Activated CD4-positive, alpha-beta T cell treated with anti-CD3 and anti-CD28 coated beads, Interleukin-2, amount 10 ng/mL, durations not matched to agents 7 days and 5 days (primary cell): ENCODE data around the gene ADIPOR2. TPM values are rescaled to one million over a fixed set of nuclear protein-coding genes. Genes with fewer than 3 reads are reported as not detected.

Experiments
- CTCF ChIA-PET: fragments of 350-600 bp; sonication (Branson Sonifier 250); formaldehyde crosslinking; loops from one replicate; lab custom pipeline; 2021; ENCODE audit warnings: antibody characterized with exemption; lab: Charles Lee
- POLR2A ChIA-PET: fragments of 350-600 bp; sonication (Branson Sonifier 250); formaldehyde crosslinking; loops from one replicate; lab custom pipeline; 2021; ENCODE audit warnings: antibody characterized with exemption; lab: Charles Lee
- DNase-seq: peaks from one replicate; pipeline ENCODE4 v3.0.0-alpha.2; 2020
- H3K27ac Mint-ChIP-seq: one replicate; pipeline ENCODE4 v1.8.0; 2021; ENCODE audit warnings: mild to moderate bottlenecking, moderate library complexity, mixed read lengths
- H3K27me3 Mint-ChIP-seq: one replicate; pipeline ENCODE4 v1.8.0; 2021; ENCODE audit warnings: mixed read lengths
- H3K36me3 Mint-ChIP-seq: one replicate; pipeline ENCODE4 v1.8.0; 2021; ENCODE audit warnings: low read depth, mixed read lengths
- H3K4me1 Mint-ChIP-seq: one replicate; pipeline ENCODE4 v1.8.0; 2021; ENCODE audit warnings: mixed read lengths
- H3K4me3 Mint-ChIP-seq: one replicate; pipeline ENCODE4 v1.8.0; 2021; ENCODE audit warnings: mild to moderate bottlenecking, moderate library complexity, mixed read lengths
- H3K9me3 Mint-ChIP-seq: one replicate; pipeline ENCODE4 v1.8.0; 2021; ENCODE audit warnings: mixed read lengths
- total RNA-seq, 2 experiments: library from RNA; stranded (reverse); gene quantifications; one replicate each; pipeline ENCODE4 v1.2.3, GENCODE V29; 2021

Gene ADIPOR2
- total RNA-seq, 2 experiments from 2014 or later = 47.7 to 51.7 TPM

DNA sequence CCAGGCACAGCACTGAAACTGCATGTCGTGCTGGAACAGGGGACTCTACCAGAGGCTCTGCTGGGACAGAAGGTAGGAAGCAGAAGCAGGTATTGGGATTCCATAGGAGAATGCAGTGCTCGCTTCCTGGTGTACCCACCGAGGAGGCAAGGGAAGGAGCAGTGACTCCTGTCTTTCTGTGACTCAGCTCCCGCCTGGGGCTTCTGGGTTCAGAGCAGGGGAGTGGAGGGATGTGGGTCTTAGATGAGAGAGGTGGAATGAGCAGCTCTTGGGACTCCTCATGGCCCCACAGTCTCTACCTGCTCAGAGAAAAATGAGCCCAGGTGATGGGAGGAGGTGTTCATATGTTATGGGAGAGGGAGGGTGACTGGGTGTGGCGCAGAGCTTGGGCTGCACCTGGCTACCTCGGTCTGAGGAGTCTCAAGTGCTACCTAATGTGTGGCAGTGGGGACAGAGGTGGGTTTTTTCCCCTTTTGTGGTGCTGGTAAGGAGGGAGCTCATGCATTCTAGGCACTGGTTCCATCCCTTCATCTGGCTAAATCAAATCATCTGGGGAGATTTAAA is 35.6 kb upstream of the ADIPOR2 start:
- POLR2A ChIA-PET = interaction anchor here (0.6 kb wide), 1 partner anchor 33 kb away, joined by 4 read pairs; no protein-coding TSS in a partner anchor
- DNase-seq = no peak
- CTCF ChIA-PET = interaction anchor here (0.9 to 5.7 kb wide), 8 partner anchors 9 to 285 kb away, joined by 3 to 61 read pairs (median 9); no protein-coding TSS in a partner anchor

DNA sequence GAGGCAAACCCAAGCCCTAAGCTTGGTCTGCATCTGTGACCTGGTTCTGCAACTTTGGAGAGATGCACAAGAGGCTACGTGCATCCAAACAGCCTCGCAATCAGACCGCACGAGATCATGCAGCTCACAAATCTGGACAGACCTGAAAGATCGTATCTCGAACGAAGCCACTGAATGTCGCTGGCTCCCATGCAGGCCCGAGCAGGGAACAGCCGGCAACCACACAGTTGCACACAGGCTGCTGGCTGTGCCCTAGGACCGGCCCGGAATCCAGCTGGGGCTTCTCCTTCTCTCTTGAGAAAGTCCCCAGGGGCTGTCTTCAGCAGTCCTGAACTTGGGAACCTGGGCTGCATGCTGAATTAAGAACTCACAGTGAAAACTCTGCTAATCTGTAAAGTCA is 34.0 kb upstream of the ADIPOR2 start:
- no peak overlapping the region for H3K27ac Mint-ChIP-seq
- no peaks in the 10 kb centered on the region for H3K9me3 Mint-ChIP-seq
- DNase-seq = no peak
- no peak overlapping the region for H3K4me3 Mint-ChIP-seq
- no peaks in the 10 kb centered on the region for H3K36me3 Mint-ChIP-seq
- ChIA-PET POLR2A (interaction anchor here (0.5 kb wide), 1 partner anchor 51 kb away, joined by 5 read pairs; no protein-coding TSS in a partner anchor), CTCF (interaction anchor here (0.6 to 5.7 kb wide), 6 partner anchors 14 to 283 kb away, joined by 3 to 61 read pairs (median 4); no protein-coding TSS in a partner anchor)
- peaks cover 7% of the 10 kb centered on the region for H3K4me1 Mint-ChIP-seq
- peaks cover 5% of the 10 kb centered on the region for H3K27me3 Mint-ChIP-seq

More for the DNA sequence above, 35.6 kb upstream of the ADIPOR2 start:
- Mint-ChIP-seq H3K9me3 (no peaks in the 10 kb centered on the region), H3K27ac (no peak overlapping the region), H3K4me3 (no peak overlapping the region), H3K4me1 (peaks cover 3% of the 10 kb centered on the region), H3K27me3 (peaks cover 18% of the 10 kb centered on the region), H3K36me3 (no peaks in the 10 kb centered on the region)

DNA sequence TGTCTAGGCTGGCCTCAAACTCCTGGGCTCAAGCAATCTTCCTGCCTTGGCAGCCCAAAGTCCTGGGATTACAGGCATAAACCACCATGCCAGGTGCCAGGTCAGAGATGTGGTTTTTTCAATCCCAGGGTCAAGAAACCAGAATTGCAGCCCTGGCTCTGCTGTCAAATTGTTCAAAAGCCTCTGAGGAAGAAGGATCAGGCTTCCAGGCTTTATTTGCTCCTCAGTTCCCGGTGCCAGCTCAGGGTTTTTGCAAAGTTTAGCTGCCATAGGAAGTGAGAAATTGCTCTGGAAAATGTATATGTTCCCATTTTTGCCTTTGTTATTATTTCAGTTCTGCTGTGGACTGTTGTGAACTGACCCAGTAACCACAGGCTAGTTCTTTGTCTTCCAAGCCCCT is 33.2 kb upstream of the ADIPOR2 start:
- Mint-ChIP-seq H3K27ac (no peak overlapping the region), H3K9me3 (no peaks in the 10 kb centered on the region), H3K4me3 (no peak overlapping the region), H3K36me3 (no peaks in the 10 kb centered on the region), H3K4me1 (peaks cover 8% of the 10 kb centered on the region), H3K27me3 (peaks cover 2% of the 10 kb centered on the region)
- ChIA-PET POLR2A (no interaction called here), CTCF (interaction anchor here (0.6 to 5.7 kb wide), 4 partner anchors 13 to 141 kb away, joined by 3 to 61 read pairs (median 4); no protein-coding TSS in a partner anchor)
- DNase-seq = no peak

DNA sequence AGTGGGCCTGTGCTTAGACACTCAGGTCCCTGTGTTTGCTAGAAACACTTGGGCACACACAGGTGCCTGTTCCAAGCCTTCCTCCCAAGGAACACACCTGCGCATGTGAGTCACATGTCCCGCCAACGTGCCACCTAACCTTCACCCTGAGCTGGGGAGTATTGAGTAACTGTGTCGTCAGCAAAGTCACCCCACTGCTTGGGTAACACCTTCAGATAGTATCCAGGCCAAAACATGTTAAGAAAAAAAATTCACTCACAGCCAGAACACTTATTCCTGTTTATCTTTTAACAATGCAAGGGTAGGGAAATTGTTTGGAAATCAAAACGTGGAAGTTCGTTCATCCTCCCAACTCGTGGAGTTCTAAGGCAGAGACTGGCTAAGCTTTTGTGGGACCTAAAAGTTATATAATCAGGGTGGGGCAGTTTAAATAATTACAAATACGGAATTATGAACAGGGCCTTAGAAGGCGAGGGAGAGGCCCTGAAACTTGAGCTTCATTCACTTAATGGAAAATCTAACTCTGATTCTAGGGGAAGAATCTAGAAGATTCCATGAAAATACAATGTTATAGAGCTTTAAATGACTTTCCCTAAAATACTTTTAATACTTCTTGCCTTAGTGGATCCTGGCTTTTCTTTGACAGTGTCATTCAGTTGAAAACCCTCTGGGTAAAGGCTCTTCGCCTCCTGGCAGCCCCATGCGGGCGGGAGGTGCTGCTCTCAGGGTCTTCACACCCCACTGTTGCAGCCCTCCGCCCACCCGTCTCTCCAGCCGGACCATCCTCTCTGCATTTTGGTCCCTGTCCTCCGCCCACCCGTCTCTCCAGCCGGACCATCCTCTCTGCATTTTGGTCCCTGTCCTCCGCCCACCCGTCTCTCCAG is 30.3 kb upstream of the ADIPOR2 start:
- CTCF ChIA-PET = interaction anchor here (0.9 to 2.3 kb wide), 8 partner anchors 8 to 131 kb away, joined by 3 to 10 read pairs (median 4); no protein-coding TSS in a partner anchor
- Mint-ChIP-seq H3K4me1 (peaks cover 25% of the 10 kb centered on the region), H3K27me3 (peaks cover 2% of the 10 kb centered on the region), H3K9me3 (peaks cover 3% of the 10 kb centered on the region), H3K4me3 (no peak overlapping the region), H3K36me3 (peaks cover 2% of the 10 kb centered on the region), H3K27ac (peak overlapping the region; percentile 63)
- peak; percentile 32 for DNase-seq
- POLR2A ChIA-PET = no interaction called here

DNA sequence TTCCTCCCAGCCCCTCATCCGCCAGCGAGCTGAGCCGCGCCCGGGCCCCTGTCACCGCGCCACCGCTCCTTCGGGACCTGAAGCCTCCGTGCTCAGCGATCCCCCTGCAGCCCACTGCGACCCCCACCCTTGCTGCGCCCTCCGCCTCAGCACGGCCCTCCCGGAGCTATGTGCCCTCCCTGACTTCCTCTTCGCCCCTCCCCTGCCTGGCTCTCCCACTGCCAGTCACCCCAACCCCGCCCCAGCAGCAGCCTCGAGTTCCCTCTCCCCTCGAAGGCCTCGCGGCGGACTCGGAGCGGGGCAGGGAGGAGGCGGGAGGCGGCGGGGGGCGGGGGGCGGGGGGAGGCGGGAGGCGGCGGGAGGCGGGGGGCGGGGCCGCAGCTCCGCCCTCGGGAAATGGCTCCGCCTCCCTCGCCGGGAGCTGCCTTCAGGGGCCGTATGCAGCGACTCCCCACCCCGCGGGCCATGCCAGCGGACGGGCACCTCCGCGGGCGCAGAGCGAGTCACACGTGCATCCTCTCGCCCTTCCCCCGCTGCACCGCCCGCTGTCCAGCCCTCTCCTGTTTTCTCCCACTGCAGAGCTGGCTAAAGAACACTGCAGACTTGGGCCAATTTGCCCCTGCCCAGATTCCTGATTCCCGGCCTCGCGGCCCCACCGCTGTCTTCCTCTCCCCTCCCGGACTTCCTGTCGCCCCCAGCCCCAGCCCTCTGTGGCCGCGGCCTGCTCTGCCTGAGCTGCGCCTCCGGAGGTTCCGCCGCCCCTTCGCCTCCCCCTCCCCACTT is 29.1 kb upstream of the ADIPOR2 start:
- peaks cover 2% of the 10 kb centered on the region for H3K27me3 Mint-ChIP-seq
- peaks cover 34% of the 10 kb centered on the region for H3K4me1 Mint-ChIP-seq
- POLR2A ChIA-PET = no interaction called here
- CTCF ChIA-PET = interaction anchor here (0.6 to 2.3 kb wide), 6 partner anchors 9 to 279 kb away, joined by 3 to 10 read pairs (median 5); no protein-coding TSS in a partner anchor
- peak overlapping the region; percentile 71 for H3K4me3 Mint-ChIP-seq
- H3K27ac Mint-ChIP-seq = peak overlapping the region; percentile 87
- H3K9me3 Mint-ChIP-seq = peaks cover 3% of the 10 kb centered on the region
- peaks cover 2% of the 10 kb centered on the region for H3K36me3 Mint-ChIP-seq
- peak; percentile 85 for DNase-seq

DNA sequence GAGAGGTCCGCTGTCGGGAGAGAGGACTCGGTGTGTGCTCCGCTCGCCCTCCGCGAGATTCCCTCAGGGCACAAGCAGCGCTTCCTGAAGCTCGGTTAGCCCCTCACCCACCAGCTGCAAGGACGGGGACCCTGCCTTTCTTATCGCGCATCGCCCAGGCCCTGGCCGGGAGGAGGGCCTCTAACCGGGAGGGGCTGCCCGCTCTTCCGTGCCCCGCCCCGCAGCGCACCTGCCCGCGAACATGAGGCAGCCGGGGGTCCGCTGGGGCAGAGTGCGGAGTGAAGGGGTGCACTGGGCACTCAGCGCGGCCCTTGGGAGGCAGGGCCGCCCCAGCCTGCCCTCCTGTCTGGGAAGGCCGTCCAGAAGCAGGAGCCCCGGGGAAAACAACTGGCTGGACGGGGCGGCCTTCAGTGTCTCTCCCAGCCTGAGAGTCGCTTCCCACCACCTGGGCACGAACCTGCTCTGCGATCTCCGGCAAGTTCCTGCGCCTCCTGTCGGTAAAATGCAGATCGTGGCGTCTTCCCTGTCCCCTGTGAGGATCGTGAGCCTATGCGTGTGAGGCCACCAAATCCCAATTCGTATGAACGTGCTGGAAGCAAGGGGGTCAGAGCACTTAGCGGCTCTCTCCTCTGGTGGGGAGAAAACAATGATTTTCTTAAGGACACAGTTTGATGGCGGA is 28.0 kb upstream of the ADIPOR2 start:
- H3K27me3 Mint-ChIP-seq = peaks cover 2% of the 10 kb centered on the region
- ChIA-PET CTCF (interaction anchor here (1.0 to 2.3 kb wide), 2 partner anchors 35 to 128 kb away, joined by 3 to 10 read pairs; no protein-coding TSS in a partner anchor), POLR2A (no interaction called here)
- H3K4me3 Mint-ChIP-seq = peak overlapping the region; percentile 71
- peaks cover 3% of the 10 kb centered on the region for H3K9me3 Mint-ChIP-seq
- H3K4me1 Mint-ChIP-seq = peaks cover 46% of the 10 kb centered on the region
- peaks cover 2% of the 10 kb centered on the region for H3K36me3 Mint-ChIP-seq
- H3K27ac Mint-ChIP-seq = peak overlapping the region; percentile 76
- DNase-seq = no peak

DNA sequence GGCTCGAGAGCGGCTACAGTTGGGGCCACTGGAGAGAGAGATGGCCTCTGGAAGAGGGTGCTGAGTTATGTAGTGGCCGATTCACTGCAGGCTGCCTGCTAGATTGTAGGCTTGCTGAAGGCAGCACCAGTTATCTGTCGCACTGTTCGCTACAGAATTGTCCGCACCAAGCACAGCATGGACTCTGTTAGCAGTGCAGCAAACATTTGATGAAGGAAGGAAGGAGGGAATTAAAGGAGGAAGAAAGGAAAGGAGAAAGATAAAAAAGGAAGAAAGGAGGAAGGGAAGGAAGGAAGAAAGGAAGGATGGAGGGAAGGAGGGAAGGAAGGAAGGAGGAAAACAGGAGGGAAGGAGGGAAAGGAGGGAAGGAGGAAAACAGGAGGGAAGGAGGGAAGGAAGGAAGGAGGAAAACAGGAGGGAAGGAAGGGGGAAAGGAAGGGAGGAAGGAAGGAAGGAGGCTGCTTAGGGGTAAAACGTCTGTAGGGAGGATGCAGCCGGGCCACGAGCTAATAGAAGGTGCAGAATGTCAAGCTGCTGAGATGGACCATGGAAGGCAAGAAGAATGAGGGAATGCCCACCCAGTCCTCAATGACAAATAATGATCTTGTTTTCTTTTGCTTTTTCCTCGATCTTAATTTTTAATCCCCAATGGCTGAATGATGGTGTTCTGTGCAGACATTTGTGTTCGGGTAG is 27.3 kb upstream of the ADIPOR2 start:
- peaks cover 5% of the 10 kb centered on the region for H3K9me3 Mint-ChIP-seq
- H3K36me3 Mint-ChIP-seq = peaks cover 4% of the 10 kb centered on the region
- peak overlapping the region; percentile 64 for H3K27ac Mint-ChIP-seq
- CTCF ChIA-PET = no interaction called here
- H3K4me3 Mint-ChIP-seq = peak overlapping the region; percentile 42
- peaks cover 2% of the 10 kb centered on the region for H3K27me3 Mint-ChIP-seq
- no peak for DNase-seq
- POLR2A ChIA-PET = no interaction called here
- peaks cover 50% of the 10 kb centered on the region for H3K4me1 Mint-ChIP-seq

DNA sequence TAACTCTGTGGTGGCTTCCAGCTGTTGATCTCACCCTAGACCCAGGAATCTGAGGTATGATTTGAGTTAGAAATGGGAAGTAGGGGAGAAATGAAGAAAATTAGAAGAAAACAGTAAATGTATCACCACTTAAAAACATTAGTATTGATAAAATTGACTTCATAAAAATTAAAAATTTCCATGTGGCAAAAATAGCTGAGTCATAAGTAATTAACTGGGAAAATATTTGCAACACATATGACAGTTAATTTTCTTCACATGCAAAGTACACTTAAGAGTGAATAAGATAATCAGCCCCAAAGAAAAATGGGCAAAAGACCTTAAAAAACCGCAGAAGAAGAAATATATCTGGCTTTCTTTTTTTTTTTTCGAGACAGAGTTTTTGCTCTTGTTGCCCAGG is 25.5 kb upstream of the ADIPOR2 start:
- Mint-ChIP-seq H3K9me3 (peaks cover 5% of the 10 kb centered on the region), H3K36me3 (peaks cover 4% of the 10 kb centered on the region), H3K4me3 (no peak overlapping the region), H3K27ac (no peak overlapping the region), H3K27me3 (peaks cover 2% of the 10 kb centered on the region), H3K4me1 (peaks cover 58% of the 10 kb centered on the region)
- DNase-seq = no peak
- ChIA-PET CTCF (no interaction called here), POLR2A (no interaction called here)

DNA sequence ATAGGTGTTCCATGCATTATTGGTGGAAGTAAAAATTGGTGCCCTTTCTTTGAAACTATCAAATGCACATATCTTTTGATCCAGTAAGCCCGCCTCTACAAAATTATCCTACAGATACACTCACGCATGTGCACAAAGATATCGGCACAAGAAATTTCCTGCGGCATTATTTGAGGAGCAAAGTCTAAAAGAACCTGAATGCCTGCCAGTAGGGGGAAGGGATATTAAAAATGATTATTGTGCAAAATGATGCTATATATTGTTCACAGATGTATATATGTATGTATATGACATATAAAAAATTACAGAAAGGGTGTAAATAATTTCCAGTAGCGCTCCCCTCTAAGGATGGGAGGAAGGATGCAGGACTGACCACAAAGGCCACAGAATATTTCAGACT is 24.7 kb upstream of the ADIPOR2 start:
- ChIA-PET CTCF (interaction anchor here (0.5 to 1.1 kb wide), 3 partner anchors 13 to 1330 kb away, joined by 3 to 4 read pairs (median 3); no protein-coding TSS in a partner anchor), POLR2A (no interaction called here)
- Mint-ChIP-seq H3K9me3 (peaks cover 5% of the 10 kb centered on the region), H3K4me1 (peaks cover 56% of the 10 kb centered on the region), H3K27me3 (peaks cover 2% of the 10 kb centered on the region), H3K4me3 (no peak overlapping the region), H3K27ac (peak overlapping the region; percentile 4), H3K36me3 (peaks cover 4% of the 10 kb centered on the region)
- DNase-seq = no peak

DNA sequence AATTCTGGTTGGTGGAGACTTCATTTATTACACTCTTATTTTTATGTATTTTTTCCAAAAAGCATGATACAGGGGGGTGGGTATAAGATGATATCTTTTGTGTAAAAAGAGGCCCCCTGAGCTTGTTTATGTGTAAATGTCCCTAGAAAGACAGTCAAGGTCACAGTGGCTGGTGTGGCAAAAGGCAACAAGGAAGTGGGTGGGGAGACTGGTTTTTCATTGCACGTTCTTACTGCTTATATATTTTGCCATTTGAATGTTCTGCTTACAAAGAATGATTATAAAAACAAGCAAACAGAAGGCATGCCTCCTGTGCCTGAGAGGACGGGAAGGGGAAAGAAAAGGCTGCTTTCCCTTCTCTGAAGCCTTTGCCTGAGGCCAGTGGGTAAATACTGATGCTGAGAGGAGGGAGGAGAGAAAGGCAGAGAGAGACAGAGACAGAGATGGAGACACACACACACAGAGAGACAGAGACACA is 24.1 kb upstream of the ADIPOR2 start:
- Mint-ChIP-seq H3K9me3 (peaks cover 5% of the 10 kb centered on the region), H3K4me1 (peaks cover 56% of the 10 kb centered on the region), H3K27me3 (peaks cover 2% of the 10 kb centered on the region), H3K36me3 (peaks cover 4% of the 10 kb centered on the region), H3K27ac (peak overlapping the region; percentile 90), H3K4me3 (peak overlapping the region; percentile 1)
- ChIA-PET CTCF (interaction anchor here (0.5 to 1.1 kb wide), 3 partner anchors 14 to 1329 kb away, joined by 3 to 4 read pairs (median 3); no protein-coding TSS in a partner anchor), POLR2A (no interaction called here)
- peak; percentile 32 for DNase-seq
